Loucy (cell line): ENCODE results near the gene ADGB.
"Not testable (repeated sequence)": the region's sequence is repeated elsewhere in the genome, so short reads cannot be mapped to it uniquely, and the experiment has no call there.

Experiments used
- EZH2phosphoT487 ChIP-seq: fragments of 200-600 bp; IDR thresholded peaks from 2 replicates; pipeline ENCODE4 v1.6.1; 2018; ENCODE audit warnings: antibody characterized with exemption, mild to moderate bottlenecking, moderate library complexity, borderline replicate concordance
- TF ChIP-seq, protein P1 (sequence below): fragments of 200-600 bp; sonication (generic); conservative IDR thresholded peaks from 2 replicates; pipeline ENCODE4 v1.5.1; 2014; ENCODE audit warnings: mild to moderate bottlenecking, antibody characterized with exemption, low read length

GRCh38 chr6:146815511-146816462, 217.0 kb downstream of the ADGB start:
- TF ChIP-seq, protein P1, sequence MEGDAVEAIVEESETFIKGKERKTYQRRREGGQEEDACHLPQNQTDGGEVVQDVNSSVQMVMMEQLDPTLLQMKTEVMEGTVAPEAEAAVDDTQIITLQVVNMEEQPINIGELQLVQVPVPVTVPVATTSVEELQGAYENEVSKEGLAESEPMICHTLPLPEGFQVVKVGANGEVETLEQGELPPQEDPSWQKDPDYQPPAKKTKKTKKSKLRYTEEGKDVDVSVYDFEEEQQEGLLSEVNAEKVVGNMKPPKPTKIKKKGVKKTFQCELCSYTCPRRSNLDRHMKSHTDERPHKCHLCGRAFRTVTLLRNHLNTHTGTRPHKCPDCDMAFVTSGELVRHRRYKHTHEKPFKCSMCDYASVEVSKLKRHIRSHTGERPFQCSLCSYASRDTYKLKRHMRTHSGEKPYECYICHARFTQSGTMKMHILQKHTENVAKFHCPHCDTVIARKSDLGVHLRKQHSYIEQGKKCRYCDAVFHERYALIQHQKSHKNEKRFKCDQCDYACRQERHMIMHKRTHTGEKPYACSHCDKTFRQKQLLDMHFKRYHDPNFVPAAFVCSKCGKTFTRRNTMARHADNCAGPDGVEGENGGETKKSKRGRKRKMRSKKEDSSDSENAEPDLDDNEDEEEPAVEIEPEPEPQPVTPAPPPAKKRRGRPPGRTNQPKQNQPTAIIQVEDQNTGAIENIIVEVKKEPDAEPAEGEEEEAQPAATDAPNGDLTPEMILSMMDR: not testable (repeated sequence)
- TF ChIP-seq EZH2phosphoT487: not testable (repeated sequence)
